Lung (tissue), 13 donors: ENCODE data around the gene CUL2. TPM values are rescaled to one million over a fixed set of nuclear protein-coding genes. Genes with fewer than 3 reads are reported as not detected.

Experiments
- ATAC-seq: fragments of 200-7000 bp; cut with Tn5 transposase; one replicate; pipeline ENCODE4 v1.9.1; 2020; ENCODE audit warnings: moderate number of reproducible peaks; ENCODE audit not compliant: insufficient read depth, low FRiP score
- DNase-seq, 3 donors: peaks; one replicate each; pipeline ENCODE4 v3.0.0-alpha.2; 2013 to 2017
- H3K27ac ChIP-seq, 2 donors: one replicate each; pipeline ENCODE4 v1.5.1; 2013; ENCODE audit warnings: mild to moderate bottlenecking in 2 of 2, moderate library complexity in 2 of 2, control low read depth in 1 of 2, inconsistent platforms in 1 of 2, low read depth in 1 of 2, low read length in 1 of 2
- H3K27me3 ChIP-seq, 3 donors: one replicate each; pipeline ENCODE4 v1.5.1; 2013; ENCODE audit warnings: low read length in 2 of 3; ENCODE audit not compliant: control insufficient read depth in 3 of 3, insufficient read depth in 3 of 3
- H3K36me3 ChIP-seq, 4 donors: one replicate each; pipeline ENCODE4 v1.5.1; 2013; ENCODE audit warnings: low read length in 4 of 4, mild to moderate bottlenecking in 1 of 4, moderate library complexity in 1 of 4; ENCODE audit not compliant: control insufficient read depth in 4 of 4, insufficient read depth in 4 of 4
- H3K4me1 ChIP-seq, 5 donors: one replicate each; pipeline ENCODE4 v1.5.1; 2013; ENCODE audit warnings: low read length in 5 of 5, mild to moderate bottlenecking in 2 of 5, moderate library complexity in 1 of 5; ENCODE audit not compliant: control insufficient read depth in 5 of 5, insufficient read depth in 5 of 5
- H3K4me3 ChIP-seq: one replicate; pipeline ENCODE4 v1.5.1; 2013; ENCODE audit warnings: mild to moderate bottlenecking, control low read depth, moderate library complexity
- H3K9ac ChIP-seq, 2 donors: one replicate each; pipeline ENCODE4 v1.5.1; 2013; ENCODE audit warnings: low read length in 2 of 2, control low read depth in 1 of 2; ENCODE audit not compliant: insufficient read depth in 1 of 2
- H3K9me3 ChIP-seq, 4 donors: one replicate each; pipeline ENCODE4 v1.5.1; 2013; ENCODE audit warnings: low read length in 3 of 4, mild to moderate bottlenecking in 1 of 4, moderate library complexity in 1 of 4; ENCODE audit not compliant: control insufficient read depth in 4 of 4, insufficient read depth in 3 of 4
- WGBS, 2 donors: extraction: QIAGEN DNeasy Blood & Tissue Kit; methylation state at CpG; one replicate each; pipeline ENCODE4 v1.1.7; 2013; 5-methylcytosine and 5-hydroxymethylcytosine counted together
- polyA plus RNA-seq, 2 donors: library from polyadenylated mRNA; stranded (reverse); fragments of 200-250 nt; gene quantifications; one replicate each; pipeline ENCODE4 v1.2.1, GENCODE V29; 2013
- small RNA-seq: library from RNA; depleted of rRNA; stranded (forward); fragments of <200 nt; gene quantifications from one replicate; pipeline ENCODE3, GENCODE V24; 2014; ENCODE audit warnings: low replicate concordance
- total RNA-seq, 2 donors: library from RNA; depleted of rRNA in 1 of 2; stranded (reverse); fragments of >200 nt in 1 of 2; gene quantifications; one replicate each; pipeline ENCODE4 v1.2.1, GENCODE V29; 2014 to 2021
- TF ChIP-seq, protein P1 (sequence below): IDR thresholded peaks from 2 replicates; pipeline ENCODE4 v1.5.1; 2012; ENCODE audit warnings: mild to moderate bottlenecking; ENCODE audit errors: control extremely low read depth, extremely low read depth
- donor health status: control.
- donor health status: control.
- donor health status: Bipolar disorder and iron deficiency.
- donor health status: healthy.
- donor health status: DM: yes; HTN: yes; CAD: no.

The CUL2 gene
- total and polyA plus RNA-seq, 4 donors, result 7.7 to 30.8 (median 17.6) TPM

DNA sequence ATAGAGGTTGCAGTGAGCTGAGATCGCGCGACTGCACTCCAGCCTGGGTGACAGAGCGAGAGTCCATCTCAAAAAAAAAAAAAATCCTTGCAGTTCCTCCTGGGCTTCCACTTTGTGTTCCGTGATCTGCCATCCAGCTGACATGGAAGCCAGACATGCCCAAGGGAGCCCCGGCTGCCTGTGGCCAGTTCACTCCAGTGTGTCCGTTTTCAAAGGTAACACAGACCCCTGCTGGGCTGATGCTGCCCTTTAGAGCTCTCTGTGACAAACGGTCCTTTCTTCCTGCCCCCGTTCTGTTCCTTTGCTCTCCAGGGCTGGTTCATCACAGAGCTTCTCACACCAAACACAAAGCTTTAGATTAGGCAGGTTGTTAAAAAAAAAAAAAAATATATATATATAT lies 130.8 kb downstream of the CUL2 start:
- no peak overlapping the region for H3K27ac ChIP-seq
- H3K27me3 ChIP-seq, result no peaks in the 10 kb centered on the region
- TF ChIP-seq, protein P1, sequence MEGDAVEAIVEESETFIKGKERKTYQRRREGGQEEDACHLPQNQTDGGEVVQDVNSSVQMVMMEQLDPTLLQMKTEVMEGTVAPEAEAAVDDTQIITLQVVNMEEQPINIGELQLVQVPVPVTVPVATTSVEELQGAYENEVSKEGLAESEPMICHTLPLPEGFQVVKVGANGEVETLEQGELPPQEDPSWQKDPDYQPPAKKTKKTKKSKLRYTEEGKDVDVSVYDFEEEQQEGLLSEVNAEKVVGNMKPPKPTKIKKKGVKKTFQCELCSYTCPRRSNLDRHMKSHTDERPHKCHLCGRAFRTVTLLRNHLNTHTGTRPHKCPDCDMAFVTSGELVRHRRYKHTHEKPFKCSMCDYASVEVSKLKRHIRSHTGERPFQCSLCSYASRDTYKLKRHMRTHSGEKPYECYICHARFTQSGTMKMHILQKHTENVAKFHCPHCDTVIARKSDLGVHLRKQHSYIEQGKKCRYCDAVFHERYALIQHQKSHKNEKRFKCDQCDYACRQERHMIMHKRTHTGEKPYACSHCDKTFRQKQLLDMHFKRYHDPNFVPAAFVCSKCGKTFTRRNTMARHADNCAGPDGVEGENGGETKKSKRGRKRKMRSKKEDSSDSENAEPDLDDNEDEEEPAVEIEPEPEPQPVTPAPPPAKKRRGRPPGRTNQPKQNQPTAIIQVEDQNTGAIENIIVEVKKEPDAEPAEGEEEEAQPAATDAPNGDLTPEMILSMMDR, result no peak
- no peak for ATAC-seq
- DNase-seq, result no peak
- 76 to 77% methylated on average over 9 of the region's 9 CpGs for WGBS, 2 donors
- H3K36me3 ChIP-seq, result no peaks in the 10 kb centered on the region
- no peaks in the 10 kb centered on the region for H3K9me3 ChIP-seq
- H3K4me1 ChIP-seq, result peaks cover 0 to 11% (median 0%) of the 10 kb centered on the region in 5 donors
- no peak overlapping the region for H3K9ac ChIP-seq
- no peak overlapping the region for H3K4me3 ChIP-seq

Small RNAs within 50 kb of the gene (small RNA-seq; reads per million reads assigned to genes)
- gene MIR3611 (not detected), gene RNU7-77P (not detected)

Other genes starting within 250 kb of the CUL2 start
- 10 to 100 TPM; 26.8 to 44.7 TPM for gene CREM, start 36.5 kb upstream of the CUL2 start, total RNA-seq
- 10 to 100 TPM; 32.6 to 44.0 TPM for gene CREM, start 36.5 kb upstream of the CUL2 start, polyA plus RNA-seq
- 10 to 100 TPM; 43.4 to 63.0 TPM for gene CCNY, start 246.2 kb upstream of the CUL2 start, total RNA-seq
- 10 to 100 TPM; 26.6 to 34.3 TPM for gene CCNY, start 246.2 kb upstream of the CUL2 start, polyA plus RNA-seq